GM19043 (cell line): ENCODE results near the gene KCNN3.
"Not testable (repeated sequence)": the region's sequence is repeated elsewhere in the genome, so short reads cannot be mapped to it uniquely, and the experiment has no call there.

Experiments
- ATAC-seq: cut with Tn5 transposase; IDR thresholded peaks from one replicate; pipeline ENCODE4 v1.9.1; 2021; ENCODE audit warnings: low read depth; ENCODE audit not compliant: unreplicated experiment

The KCNN3 gene

DNA sequence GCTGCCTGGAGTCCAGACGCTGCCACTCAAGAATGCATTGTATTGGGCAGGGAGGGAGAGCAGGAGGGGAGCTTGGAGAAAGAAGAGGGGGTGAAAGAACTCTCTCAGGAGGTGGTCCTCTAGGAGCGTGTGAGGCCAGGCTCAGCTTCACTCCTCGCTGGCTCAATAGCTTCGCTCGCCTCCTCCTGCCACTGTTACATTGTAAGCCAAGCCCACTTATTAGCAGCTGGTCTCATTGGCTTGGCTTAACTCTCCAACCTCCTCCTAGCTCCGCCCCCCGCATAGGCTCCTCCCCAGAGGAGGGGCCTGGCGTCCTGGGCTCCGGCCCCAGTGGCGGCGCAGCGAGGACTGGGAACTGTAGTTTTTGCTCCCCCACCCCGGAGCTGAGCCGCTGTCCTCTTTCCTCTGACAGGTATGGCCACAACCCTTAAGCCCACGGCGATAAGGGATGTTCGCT lies at the start of gene KCNN3:
Gene KCNN3, minus strand, starts transcription at position 167 of the 457 bp plus-strand sequence. CDS start 317 bp downstream, outside the sequence.
- peak; percentile 73 for ATAC-seq

DNA sequence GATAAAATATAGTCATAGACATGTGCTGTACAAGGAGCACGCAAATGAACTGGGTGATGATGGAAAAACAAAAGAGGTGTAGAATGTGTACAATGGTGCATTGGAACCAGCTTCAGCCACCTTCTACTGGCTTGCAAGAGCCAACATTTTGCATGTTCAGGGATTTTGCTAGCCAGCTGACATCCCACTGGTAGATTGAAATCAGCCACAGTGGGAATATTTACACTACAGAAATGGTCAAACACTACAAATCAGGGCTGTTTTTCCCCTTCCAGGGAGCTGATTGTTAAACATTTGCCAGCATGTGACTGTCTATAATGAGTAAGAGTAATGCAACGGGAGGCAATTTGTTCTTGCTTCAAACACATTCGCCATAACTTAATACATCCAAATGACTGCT lies 43.2 kb upstream of the KCNN3 start:
- no peak for ATAC-seq

DNA sequence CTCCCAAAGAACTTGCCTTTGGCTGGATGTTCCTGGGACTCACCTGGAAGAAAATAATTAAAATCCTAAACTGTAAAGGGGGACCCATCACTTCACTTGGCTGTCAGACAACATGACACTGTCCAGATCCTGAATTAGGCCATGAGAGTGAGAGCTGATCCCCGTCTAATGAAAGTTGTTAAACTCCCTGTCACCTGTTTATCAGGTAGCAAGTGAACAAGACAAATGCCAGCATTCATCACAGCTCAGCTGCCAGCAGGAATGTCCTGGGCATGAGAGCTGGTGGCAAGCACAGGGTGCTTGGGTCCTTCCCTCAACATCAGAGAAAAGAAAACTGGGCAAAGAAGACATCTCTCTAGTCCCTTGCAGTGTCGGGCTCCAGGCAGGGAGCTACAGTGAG lies 42.7 kb upstream of the KCNN3 start:
- no peak for ATAC-seq

DNA sequence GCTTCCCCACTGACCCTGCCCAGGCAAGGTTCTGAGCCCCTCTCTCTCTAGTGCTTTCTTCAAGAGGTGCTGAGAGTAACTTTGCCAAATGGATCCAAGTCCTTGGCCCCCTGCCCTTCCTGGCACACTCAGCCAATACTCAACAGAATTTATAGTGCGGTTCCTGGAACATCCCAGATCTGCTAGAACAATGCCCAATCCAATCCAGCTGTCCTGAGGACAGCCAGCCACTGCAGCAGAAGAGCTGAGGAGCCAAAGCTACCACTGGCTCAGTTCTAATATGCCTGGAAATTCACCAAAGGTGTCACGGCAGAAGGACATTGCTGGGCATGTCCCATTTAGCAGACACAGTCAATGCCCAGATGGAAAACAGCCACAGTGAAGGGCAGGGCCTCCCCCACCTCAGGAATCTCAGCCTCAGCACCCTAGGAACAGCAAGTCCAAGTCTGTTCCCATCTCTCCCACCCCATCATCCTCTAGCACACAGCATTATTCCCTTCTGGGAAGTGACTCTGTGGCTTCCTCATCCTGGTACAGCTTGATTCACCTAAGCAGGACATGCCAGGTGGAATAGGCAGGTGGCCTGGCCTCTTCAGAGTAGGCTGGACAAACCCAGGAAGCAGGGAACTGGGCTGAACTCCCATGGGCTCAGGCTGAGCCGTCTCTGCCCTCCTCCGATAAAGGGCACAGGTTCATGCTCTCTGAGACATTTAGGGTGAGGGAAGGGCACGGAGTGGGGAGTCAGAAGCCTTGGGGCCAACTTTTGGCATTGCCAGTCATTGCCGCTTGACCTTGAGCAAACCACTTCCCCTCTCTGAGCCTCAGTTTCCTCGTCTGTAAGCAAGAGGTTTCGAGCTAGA lies 41.8 kb upstream of the KCNN3 start:
- ATAC-seq, result no peak

DNA sequence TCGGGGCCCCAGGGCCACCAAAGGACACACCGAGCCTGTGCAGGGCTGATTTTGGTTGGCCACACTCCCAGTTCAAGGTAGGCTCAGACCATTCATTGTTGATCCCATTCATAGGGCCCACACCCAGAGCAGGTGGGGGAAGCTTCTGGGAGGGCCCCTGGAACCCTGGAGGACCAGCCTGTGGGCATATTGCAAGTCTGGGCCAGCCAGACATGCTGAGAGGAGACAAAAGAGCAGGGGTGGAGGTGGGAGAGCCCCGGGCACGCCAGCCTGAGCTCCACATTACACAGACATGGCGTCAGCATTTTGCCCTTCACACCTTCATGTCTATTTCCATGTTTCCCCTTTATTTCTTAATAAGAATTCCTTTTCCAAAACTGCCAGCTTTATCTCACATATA lies 40.8 kb upstream of the KCNN3 start:
- ATAC-seq, result no peak

DNA sequence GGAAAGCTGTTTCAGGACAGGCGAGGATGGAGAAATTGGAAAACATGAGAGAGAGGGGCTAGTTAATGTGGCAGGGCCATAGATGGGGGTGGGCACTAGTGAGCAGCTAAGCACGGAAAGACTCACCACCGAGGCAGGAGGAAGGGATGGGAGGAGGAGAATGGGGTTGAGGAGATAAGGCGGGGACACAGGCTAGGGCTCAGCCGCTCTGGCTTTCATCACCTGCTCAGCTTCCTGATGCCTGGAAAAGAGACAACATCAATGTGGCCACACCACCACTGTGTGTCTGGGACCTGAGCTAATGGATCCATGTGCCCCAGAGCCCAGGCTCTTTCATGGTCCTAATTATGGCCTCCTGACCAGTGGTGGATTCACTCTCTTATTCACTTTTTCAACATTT lies 38.9 kb upstream of the KCNN3 start:
- no peak for ATAC-seq

DNA sequence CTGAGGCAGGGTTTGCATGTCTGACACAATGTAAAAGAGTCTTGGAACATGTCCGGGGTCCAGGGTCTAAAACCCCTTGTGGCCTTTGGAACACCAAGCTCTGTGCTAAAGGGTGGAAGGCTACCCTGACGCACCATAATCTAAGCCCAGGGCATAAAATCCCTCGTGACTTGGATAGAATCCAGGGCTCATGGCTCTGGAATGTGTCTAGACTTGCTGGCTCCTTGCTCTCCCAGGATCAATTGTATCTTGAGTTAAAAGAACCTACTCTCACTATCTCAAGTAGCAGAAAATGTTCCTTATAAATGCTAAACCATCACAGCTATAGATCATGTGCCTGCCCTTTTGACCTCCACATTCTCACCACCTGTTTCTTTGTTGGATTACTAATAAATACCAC lies 38.0 kb upstream of the KCNN3 start:
- not testable (repeated sequence) for ATAC-seq

DNA sequence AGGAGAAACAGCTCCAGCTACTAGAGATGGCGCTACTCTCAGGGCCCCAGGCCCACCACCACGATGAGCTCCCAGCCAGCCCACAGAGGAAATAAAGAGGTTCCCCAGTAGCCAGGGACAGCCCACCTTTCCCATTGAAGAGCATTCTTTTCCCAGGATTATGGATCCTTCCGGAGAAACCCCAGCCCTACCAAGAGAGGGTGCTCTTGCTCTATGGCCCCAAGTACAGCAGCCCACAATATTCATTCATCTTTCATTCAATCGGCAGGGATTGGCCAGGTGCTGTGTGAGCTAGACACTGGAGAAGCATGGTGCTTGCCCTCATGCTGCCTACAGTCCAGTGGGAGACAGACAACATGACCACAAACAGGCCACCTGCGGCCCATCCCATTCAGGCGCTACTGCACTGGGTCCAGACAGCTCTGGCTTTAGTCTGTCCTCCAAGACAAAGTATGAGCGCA lies 36.6 kb upstream of the KCNN3 start:
- ATAC-seq, result no peak

DNA sequence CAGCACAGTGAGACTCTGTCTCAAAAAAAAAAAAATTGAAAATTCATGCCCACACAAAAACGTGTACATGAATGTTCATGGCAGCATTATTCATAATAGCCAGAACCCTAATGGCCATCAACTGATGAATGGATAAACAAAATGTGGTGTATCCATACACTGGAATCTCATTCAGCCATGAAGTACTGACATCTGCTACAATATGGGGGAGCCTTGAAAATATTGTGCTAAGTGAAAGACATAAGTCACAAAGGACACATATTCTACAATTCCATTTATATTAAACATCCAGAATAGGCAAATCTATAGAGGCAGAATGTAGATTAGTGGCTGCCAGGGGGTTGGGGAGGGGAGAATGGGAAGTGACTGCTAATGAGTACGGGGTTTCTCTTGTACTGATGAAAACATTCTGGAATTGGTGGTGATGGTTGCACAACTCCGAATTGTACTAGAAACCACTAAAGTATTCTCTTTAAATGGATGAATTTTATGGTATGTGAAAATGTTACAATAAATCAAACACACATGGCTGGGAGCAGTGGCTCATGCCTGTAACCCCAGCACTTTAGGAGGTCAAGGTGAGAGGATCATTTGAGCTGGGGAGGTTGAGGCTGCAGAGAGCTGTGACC lies 33.0 kb upstream of the KCNN3 start:
- ATAC-seq, result no peak

DNA sequence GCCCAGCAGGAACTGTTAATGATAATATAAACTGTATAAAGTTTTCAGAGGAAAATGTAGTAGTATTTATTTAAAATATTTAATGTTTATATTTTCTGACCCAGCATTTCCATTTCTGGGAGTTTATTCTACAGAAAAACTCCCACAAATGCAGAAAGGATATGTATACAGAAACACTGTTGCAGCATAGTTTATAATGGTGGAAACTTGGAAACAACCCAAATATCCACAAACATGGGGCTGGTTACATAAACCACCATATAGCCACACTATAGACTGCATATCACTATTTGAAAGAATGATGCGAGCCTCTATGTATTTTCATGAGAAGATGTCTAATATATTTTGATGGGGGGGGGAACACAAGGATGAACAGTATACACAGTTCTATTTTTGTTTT lies 31.5 kb upstream of the KCNN3 start:
- no peak for ATAC-seq

DNA sequence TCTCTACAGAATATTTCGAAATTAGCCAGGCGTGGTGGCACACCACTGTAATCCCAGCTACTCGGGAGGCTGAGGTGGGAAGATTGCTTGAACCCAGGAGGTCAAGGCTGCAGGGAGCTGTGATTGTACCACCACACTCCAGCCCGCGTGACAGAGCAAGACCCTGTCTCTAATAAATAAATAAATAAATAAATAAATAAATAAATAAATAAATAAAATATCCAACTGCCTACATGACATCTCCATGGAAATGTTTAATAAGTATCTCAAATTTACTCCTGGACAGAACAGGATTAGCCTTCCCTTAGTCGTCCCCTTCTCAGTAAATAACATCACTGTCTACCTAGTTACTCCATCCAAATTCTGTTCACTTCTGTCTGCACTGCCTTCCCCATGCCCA lies 29.0 kb upstream of the KCNN3 start:
- ATAC-seq, result no peak

DNA sequence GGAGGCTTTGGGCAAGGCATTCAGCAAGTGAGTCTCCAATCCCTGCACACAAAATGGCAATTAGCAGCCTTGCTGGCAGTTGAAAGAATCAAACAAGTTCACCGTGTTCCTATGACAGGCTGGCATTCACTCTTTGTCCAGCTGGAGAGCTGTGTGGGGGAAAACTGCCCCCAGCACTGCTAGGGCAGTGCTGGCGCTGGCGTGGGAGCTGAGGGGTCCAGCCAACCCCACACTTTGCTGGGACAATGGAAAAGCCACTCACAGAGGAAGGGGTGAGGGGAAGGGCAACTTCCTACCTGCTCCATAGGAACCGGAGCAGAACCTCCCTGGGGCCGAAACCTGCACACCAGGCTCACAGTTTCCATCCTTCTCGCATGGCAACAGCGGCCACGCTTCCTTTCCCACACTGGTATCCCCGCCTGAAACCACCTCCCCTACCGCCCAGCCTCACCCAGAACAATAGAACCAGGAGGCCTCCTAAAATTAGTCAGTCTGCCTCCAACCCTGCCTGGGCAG lies 26.7 kb upstream of the KCNN3 start:
- no peak for ATAC-seq

DNA sequence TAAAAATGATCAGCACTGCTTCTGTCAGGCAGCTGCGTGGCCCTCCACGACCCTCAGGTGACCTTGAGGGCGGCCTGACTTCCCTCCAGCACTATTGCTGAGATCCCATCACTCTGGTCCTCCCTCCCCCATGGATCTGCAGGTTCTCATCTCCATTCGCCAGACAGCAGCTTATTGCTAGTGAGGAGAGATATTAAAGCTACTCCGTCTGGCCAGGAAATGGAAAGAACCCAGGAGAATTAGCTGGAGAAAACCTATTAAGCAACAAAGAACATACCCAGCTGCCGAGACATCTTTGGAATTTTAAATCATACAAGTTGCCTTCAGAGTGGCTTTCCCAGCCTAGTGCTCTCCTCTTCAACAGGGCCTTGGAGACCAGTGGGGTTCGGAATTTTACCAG lies 25.7 kb upstream of the KCNN3 start:
- no peak for ATAC-seq

DNA sequence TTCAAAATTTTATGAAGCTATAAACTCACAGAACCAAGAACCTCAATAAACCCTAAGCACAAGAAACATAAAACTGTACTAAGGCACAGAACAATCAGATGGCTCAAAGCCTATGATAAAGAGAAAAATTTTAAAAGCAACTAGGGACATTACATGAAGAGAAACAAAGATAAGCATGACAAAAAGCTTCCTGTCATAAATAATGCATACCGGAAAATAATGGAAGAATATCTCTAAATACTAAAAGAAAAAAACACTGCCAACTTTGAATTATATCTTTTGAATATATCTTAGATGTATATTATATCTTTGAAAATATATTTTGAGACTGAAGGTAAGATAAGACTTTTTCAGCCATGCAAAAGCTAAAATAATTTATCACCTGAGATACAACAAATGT lies 21.4 kb upstream of the KCNN3 start:
- ATAC-seq, result no peak

DNA sequence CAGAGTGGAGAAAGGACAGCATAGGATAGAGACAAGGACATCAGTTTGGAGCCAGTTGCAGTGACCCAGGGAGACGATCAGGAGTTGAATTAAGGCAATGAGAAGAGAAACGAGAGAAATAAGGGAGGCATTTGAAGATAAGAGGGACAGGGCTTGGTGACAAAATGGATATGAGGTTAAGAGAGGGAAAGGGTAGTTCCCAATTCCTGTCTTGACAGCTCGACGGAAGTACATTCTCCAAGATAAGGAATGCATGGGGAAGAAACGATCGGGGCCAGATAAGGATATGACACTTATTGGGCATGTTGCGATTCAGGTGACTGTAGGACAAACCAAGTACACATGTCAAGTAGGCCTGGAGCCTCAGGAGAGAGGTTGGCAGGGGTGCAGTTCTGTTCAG lies 18.7 kb upstream of the KCNN3 start:
- ATAC-seq, result no peak

DNA sequence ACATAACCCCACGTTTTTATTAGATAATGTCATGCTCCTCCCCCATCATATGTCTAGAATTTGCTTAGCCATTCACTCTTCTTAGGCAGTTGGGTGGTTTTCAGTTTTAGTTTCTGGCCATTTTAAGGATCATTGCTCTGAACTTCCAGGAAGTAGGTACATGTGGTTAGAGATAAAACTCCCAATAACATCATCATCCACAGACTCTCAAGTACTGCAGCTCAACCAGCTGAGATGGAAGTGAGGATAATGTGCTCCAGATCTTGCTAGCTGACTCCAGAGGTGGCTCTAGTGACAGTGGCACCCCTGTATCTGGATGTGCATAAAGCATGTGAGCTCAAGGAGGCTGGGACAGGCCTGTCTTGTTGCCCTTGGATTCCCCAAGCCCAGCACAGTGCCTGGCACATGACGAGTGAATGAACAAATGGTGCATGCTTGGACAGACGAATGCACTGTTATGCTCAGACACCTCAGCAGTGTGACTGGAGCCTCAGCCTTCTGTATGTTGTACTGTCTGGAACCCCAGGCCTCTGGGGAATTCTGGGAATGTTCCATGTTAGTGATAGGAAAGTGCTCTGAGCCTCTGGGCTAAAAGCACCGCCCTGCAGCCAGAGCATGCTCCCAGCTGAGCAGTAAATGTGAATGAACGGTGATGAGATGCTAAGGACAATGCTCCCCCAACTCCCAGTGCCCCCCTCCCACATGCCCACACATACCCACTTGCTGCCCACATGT lies 16.4 kb upstream of the KCNN3 start:
- ATAC-seq, result no peak

DNA sequence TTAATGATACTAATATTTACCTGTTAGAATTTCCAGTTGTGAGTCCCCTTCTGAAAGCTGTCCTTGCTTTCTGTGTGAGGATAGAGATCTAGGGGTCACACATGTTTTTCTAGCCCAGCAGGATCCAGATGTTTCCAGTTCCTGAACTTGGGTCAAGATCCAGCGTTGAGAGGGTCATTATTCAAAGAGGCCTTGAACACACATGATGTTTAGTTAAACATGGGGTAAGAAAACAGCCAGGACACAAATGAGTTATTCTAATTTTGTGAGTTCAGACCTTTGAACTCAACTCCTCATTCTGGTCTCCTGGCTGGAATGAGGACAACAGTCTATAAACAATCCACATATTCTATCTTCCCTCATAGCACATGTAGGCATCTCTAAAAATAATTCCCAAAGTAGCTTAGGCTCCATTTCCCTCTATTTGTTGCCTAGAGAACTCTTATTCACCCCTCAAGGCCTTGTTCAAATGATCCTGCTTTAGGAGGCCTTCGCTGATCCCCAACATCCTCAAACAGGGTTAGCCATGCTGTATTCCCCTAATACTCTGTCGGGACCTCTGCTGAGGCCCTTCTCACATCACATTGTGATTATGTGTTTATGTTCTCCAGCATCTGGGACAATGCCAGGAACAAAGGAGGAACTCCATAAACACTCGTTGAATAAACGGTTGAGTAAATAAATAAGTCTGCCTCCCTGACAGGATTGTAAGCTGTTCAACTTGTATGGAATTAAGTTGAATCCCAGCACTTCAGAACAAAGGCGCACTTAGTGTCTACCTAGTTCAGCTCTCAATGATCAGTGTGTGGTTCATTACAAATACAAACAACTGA lies 15.0 kb upstream of the KCNN3 start:
- no peak for ATAC-seq

DNA sequence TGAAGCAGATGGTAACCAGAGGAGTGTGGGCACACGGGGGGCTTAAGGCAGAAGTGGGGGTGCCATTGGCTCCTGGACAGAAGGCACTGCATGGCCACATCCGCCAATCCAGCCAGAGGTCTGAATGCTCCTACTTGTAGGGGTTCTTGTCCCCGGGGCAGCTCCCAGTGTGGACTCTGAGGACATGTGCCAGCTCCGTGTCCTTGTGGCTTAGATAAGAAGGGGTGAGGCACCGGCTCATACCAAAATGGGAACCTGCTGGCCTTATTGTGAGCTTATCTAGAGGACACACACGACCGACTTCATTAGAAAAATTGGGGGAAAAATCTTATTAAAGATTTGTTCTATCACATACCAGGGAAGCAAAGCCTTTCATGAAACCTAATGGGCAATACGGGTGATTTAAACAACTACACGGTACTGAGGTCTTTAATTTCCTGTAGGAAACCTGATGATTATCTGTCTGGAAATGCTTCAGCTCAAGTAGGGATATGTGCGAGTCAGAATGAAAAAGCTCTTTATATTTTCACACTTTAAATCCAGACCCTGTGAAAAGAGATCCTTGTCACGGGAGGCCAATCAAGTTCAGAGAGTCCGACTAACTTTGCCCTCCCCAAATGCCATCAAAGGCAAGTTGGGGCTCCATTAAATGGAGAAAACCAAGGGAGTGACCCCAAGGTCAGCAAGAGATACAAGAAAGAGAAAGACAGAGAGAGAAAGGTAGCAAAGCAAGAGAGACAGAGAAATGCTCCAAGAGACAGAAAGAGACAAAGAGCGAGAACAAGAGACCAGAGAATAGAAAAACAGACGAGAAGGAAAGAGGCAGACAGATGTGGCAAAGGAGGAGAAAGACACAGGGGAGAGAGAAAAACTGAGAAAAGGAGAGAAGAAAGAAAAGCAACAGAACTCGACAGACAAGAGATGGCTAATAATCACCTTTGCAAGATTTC lies 14.1 kb upstream of the KCNN3 start:
- ATAC-seq, result no peak
